GM21528 (cell line): Measurements from ENCODE around the gene ZNF334.

ENCODE experiments used
- ATAC-seq: cut with Tn5 transposase; IDR thresholded peaks from one replicate; pipeline ENCODE4 v1.9.1; 2021; ENCODE audit warnings: mild to moderate bottlenecking, moderate library complexity; ENCODE audit not compliant: unreplicated experiment, low FRiP score

Gene ZNF334

DNA sequence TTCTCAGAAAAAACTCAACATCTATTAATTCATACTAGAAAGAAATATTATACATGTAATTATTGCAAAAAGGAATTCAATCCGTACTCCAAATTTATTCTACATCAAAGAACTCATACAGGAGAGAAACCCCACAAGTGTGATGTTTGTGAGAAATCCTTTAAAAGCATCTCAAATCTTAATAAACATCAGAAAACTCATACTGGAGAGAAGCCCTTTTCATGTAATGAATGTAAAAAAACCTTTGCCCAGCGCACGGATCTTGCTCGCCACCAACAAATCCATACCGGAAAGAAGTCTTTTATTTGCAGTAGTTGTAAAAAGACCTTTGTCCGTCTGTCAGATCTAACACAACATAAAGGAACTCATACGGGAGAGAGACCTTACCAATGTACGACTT lies 22.0 kb downstream of the ZNF334 start:
- ATAC-seq = no peak

- ATAC-seq = no peak
These were observed 24.9 kb downstream of the ZNF334 start for GRCh38 chr20:46488451-46488850.

DNA sequence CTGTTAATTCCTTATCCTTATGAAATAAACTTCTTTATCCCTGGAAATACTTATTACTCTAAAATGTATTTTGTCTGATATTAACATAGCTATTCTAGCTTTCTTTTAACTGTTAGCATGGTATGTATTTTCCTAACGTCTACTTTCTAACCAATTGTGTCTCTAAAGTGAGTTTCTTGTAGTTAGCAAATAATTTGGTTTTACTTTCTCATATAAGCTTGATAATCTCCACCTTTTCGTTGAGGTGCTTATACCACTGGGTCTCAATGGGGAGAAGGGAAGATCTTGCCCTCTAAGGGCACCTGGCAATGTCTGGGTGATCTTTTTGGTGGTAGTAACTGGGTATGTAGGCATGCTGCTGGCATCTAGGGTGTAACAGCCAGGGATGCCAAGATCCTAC lies 25.7 kb downstream of the ZNF334 start:
- no peak for ATAC-seq

GRCh38 chr20:46485431-46485830 lies 27.9 kb downstream of the ZNF334 start:
- no peak for ATAC-seq

DNA sequence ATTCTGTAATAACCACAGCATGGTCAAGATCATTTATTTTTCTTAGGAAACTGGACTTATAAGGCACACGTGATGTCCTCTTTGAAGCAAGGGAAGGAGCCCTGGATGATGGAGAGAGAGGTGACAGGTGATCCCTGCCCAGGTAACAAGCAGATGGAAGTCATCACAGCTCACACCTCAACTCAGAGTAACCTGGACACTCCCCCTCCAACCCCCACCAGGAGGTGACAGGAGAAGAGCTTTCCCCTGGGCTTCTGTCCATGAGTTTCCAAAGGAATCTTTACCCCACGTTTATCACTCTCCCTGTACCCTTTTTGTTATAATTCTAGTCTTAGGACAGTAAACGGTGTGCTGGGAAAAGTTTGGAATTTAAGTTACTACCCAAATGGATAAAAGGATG lies 28.4 kb downstream of the ZNF334 start:
- no peak for ATAC-seq

DNA sequence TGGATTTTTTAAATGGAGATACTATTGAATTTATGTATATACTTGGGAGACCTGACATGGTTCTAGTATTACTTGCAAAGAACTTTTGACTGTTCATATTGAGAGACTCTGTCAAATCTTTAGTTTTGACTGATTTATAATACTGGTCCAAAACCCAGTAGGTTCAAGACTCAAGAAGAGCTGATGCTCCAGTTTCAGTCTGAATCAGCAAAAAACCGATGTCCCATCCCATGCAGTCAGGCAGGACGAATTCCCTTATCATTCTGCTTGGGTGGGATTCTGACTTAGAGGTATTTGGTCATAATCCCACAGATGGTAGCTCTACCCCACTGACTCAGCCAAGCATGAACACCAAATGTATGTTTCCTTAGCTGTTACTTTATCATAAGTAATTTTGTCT lies 29.5 kb downstream of the ZNF334 start:
- no peak for ATAC-seq

- ATAC-seq = no peak
These were observed 30.5 kb downstream of the ZNF334 start for GRCh38 chr20:46482864-46483263.

GRCh38 chr20:46477640-46478039 lies 35.7 kb downstream of the ZNF334 start:
- no peak for ATAC-seq

- ATAC-seq = no peak
These were observed 36.1 kb downstream of the ZNF334 start for GRCh38 chr20:46477225-46477624.

DNA sequence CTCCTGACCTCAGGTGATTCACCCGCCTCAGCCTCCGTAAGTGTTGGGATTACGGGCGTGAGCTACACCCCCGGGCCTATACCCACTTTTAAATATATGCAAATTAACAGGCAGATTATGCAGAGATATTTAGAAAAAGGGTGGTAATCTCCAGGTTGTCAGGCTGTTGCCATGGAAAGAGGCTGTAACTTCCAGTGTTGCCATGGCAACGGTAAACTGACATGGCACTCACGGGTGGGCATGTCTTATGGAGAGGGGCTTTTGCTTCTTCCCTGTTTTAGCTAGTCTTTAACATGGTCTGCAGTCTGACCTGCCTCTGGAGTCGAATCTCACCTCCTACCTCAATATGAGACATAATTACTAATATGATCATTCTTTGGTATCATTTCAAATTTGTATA lies 44.9 kb downstream of the ZNF334 start:
- no peak for ATAC-seq

- ATAC-seq = no peak
These were observed 48.9 kb downstream of the ZNF334 start for GRCh38 chr20:46464451-46464850.

GRCh38 chr20:46463852-46464251 lies 49.5 kb downstream of the ZNF334 start:
- ATAC-seq = no peak

- no peak for ATAC-seq
These were observed 51.6 kb downstream of the ZNF334 start for GRCh38 chr20:46461808-46462207.

GRCh38 chr20:46458866-46459750 lies 54.3 kb downstream of the ZNF334 start:
- ATAC-seq = no peak

GRCh38 chr20:46456255-46457028 lies 56.9 kb downstream of the ZNF334 start:
- no peak for ATAC-seq

DNA sequence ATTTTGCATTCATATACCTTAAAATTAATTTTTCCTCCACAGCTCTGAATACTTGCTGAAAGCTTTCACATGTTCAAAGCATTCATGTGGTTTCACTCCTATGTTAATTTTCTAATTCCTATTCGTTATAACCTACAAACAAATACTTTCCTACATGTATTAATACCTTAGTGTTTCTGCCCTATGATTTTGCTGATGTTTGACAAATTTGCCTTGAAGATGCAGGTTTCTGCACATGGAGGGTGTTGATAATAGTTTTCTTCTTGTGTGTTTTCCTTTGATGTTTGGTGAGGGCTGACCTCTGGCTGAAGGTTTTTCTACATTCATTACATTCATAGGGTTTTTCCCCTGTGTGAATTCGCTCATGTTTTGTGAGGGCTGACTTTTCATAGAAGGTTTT lies 57.6 kb downstream of the ZNF334 start:
- no peak for ATAC-seq
